Embryonic facial prominence (tissue), 1 donor: ENCODE results near the gene BRPF1.

Experiments
- DNase-seq: peaks from one replicate; pipeline ENCODE4 v3.0.0-alpha.2; 2016; ENCODE audit errors: extremely low spot score

The BRPF1 gene, protein sequence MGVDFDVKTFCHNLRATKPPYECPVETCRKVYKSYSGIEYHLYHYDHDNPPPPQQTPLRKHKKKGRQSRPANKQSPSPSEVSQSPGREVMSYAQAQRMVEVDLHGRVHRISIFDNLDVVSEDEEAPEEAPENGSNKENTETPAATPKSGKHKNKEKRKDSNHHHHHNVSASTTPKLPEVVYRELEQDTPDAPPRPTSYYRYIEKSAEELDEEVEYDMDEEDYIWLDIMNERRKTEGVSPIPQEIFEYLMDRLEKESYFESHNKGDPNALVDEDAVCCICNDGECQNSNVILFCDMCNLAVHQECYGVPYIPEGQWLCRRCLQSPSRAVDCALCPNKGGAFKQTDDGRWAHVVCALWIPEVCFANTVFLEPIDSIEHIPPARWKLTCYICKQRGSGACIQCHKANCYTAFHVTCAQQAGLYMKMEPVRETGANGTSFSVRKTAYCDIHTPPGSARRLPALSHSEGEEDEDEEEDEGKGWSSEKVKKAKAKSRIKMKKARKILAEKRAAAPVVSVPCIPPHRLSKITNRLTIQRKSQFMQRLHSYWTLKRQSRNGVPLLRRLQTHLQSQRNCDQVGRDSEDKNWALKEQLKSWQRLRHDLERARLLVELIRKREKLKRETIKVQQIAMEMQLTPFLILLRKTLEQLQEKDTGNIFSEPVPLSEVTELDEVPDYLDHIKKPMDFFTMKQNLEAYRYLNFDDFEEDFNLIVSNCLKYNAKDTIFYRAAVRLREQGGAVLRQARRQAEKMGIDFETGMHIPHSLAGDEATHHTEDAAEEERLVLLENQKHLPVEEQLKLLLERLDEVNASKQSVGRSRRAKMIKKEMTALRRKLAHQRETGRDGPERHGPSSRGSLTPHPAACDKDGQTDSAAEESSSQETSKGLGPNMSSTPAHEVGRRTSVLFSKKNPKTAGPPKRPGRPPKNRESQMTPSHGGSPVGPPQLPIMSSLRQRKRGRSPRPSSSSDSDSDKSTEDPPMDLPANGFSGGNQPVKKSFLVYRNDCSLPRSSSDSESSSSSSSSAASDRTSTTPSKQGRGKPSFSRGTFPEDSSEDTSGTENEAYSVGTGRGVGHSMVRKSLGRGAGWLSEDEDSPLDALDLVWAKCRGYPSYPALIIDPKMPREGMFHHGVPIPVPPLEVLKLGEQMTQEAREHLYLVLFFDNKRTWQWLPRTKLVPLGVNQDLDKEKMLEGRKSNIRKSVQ (N-terminal part only)

DNA sequence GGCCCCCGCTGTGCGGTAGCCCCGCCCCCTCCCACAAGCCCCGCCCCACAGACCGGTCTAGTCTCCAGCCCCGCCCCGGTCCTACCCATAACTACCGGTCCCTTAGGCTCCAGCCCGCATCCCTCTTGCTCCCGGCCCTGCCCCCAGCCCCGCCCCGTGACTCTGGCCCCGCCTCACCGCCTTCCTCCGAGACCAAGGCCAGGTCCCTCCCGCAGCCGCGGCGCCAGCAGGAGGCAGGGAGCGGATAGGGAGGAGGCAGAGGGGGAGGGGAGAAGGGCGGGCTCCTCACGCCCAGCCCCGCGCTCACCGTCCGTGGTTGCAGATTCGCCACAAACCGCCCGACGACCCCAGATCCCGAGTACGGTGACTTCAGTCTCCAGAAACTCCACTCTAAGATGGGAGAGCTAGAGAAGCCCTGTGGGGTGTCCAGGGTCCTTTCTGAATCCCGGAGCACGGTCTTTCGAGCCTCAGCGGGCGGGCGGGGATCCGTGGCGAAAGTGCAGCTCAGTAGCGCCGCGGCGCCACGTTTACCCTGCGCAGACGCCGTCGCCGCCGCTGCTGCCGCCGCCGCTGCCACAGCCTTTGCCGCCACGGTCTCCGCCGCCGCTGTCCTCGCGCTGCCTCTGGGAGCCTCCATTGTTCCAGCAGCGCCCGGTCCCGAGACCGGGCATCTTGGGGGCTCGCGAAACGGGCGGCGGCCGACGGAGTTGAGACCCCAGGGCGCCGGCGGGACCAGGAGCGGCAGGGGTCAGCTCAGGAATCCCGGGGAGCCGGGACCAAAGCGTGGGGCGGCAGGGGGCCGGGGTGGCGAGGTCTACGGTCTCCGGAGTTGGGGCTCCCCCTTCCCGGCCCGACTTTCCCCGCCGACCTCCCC lies at the start of gene BRPF1:
Gene BRPF1 (plus strand): TSS at position 530 of the 874 bp plus-strand sequence. CDS start 2,406 bp downstream, outside the sequence.
- DNase-seq = peak; percentile 97

DNA sequence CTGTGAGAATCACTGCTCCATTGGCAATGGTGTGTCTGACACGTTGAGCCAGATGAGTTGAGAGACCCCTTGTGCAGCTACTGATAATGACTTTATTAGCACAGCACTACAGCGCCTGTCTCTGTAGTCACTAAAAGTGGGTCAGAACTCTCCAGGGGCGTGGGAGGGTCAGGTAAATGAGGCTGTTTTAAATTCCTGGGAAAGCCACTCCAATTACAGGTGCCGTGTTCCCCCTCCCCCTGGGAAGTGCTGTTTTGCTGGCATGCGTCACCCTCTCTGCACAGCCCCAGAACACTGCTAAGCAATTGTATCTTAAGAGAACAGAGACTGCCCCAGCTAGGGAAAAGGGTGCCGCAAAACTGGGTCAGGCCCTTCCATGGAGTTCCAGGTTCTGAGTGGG lies 49.4 kb upstream of the BRPF1 start:
- no peak for DNase-seq

DNA sequence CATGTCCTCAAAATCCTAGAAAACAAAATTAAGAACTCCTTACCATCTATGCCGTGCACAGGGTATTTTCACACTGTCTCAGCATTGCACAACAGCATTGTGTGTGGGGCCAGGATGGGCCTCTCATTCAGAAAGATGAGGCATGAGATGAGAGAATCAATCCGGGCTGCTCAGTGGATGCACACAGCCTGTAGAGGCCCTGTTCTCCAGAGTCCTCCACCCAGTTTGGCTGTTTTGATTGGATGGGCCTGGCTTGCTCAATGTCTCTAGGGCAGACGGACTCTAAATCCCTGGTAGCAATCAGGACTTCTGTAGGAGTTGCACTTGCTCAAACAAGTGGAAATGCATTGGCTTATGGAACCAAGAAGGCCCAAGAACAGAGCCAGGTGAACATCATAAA lies 48.1 kb upstream of the BRPF1 start:
- DNase-seq = no peak

DNA sequence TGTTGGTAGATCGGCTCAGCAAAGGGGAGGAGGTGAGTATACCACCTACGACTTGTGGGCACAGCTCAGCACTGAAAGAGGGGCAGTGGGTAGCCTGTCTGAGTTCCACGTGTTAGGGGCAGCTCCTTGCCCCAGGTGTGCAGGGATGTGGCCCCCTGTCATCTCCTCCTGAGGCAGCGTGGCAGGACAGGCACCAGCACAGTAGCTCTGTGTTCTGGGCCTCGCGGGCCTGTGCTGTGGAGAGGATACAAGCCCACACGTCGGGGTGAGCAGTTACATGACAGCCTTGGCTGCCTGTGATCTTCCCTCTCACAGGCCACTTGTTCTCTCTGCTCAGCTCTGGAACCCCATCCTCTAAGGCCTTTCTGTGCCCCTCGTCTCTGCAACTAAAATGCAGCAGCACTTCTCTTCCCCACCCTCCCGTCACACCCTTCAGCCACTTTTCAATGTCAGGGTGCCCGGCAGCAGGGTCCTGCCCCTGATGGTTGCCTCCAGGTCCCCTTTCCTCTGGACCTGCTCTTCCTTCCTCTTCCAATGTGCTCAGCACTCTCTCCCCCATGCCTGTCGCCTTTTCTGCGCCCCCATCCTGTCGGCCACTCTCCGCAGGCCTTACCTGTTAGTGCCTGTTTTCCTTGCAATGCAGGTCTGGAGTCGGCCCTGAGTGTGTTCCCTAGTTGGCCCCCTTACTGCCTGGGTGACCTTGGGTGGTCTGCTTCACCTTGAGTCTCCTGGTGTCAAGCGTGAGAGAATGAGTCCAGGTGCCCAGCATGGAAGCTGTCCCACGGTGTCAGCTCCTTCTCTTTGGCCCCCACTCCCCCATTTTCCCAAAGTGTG lies 46.1 kb upstream of the BRPF1 start:
- no peak for DNase-seq

DNA sequence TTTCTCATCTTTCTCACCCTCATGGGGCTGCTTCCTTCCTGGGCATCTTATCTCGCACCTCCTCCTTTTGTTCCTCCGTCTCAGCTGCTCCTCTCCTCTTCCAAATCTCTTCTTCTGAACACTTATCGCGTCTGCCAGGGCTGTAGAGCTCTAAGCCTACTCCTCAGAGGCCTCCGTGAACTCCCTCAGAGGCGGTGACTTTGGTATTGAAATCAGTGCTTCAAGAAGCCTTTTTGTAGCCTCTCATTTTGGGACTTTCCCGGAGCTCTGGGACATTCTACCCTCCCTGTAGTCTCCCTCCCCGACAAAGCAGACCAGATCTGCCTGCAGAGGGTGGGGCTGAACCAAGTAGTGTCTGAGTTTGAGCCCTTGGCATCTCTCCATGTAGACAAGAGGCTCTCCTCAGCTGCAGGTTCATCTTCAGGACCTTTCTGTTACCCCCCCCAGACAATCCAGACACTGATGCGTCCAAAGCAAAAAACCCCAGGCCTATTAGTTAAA lies 45.4 kb upstream of the BRPF1 start:
- no peak for DNase-seq

DNA sequence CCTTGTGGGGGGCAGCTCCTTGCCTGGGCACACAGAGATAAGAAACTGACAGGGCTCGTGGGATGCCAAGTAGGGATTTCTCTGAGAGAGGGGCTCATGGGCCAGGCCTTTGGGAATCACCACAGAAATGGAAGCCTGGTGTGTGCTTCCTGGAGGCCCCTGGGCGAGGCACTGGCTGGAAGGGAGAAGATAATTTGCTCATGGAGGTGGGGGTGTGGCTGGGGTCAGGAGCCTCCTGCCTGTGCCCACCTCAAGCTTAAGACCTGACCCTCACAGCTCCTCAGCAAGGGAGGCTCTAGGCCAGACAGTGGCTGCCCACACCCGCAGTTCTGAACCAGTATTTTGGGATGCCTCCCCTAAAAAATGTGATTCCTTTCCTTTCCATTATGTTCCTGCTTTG lies 44.8 kb upstream of the BRPF1 start:
- no peak for DNase-seq

DNA sequence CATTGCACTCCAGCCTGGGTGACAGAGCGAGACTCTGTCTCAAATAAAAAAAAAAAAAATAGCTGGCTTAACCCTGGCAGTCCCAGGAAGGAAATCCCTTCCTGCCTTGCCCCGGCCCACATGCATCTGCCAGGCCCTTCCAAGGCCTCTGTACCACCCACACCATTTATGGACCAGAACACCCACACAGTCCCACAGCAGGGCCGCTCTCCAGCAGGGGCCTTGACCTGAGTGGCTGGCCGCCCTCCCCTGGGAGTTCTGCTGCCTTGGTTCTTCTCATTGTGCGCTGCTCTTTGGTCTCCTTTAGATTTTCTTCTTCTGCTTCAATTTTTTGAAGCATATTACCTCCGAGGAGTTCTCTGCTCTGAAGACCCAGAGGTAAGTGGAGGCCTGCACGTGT lies 44.0 kb upstream of the BRPF1 start:
- no peak for DNase-seq

DNA sequence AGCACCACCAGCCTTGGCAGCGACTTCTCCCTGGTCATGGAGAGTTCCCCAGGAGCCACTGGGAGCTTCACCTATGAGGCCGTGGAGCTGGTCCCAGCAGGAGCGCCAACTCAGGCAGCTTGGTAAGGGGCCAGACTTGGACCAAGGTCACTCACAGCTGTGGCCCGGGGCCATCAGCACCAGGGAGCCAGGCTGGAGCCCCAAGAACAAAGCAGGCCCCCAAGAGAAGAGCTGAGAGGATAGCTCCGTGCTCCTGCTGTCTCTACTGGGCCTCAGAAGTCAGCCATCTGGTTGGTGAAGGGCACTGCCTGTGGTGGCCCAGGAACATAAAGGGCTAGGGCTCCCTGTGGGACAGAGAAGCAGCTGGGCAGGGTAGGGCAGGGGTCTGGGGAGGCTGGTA lies 42.6 kb upstream of the BRPF1 start:
- no peak for DNase-seq

DNA sequence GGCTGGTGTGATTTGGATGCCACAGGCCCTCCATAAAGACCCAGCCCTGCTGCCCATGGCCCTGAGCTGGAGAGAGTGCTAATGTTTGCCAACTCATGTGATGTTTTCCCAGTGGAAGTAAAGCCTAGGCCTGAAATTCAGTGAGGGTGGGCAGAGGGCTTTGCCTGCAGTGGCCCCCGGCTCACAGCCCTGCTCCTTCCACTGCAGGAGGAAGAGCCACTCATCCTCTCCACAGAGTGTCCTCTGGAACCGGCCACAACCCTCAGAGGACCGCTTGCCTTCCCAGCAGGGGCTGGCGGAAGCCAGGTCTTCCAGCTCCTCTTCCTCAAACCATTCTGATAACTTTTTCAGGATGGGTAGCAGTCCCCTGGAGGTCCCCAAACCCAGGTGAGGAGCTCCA lies 41.8 kb upstream of the BRPF1 start:
- DNase-seq = no peak

DNA sequence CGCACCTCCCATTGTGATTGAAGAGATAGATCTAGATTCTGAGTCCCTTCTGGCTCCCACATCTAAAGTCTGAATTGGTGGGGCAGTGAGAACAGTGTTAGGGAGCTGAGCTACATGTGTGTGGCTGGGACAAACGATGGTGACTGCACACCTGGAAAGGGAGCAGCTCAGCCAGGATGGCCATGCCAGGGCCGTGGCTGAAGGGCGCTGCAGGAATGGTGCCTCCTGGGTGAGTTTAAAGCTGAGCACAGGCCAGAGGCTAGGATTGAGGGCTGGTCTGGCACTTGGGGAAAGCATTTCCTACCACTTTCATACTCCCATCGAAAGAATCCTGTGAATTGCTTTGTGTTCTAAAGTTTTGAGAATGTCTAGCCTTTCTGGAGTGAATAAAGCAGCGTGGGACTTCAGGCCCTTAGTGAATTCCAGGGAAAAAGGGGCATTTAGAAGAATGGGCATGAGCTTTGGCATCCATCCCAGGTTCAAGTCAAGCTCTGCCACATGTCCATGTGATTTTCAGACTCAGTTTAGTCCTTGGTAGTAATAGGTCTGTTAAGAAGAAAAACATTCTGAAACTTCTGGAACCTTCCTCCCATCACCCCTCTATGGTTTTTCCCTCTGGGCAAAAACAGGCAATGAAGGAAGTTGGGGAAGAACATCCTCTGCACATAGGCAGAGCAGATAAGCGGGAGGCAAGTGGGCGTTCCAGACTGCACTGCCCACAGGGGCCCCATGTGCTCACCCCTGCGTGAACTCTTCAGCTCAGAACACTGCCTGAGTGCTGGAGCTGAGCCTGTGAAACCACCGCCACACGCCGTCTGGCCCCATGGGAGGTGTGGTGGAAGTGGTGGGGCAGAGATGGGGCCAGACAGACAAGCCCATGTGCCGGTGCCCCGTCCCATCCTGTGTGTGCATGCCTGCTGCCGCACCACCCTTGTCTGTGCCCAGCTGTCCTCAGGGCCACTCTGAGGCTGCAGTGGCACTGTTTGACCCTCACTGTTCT lies 40.8 kb upstream of the BRPF1 start:
- no peak for DNase-seq

DNA sequence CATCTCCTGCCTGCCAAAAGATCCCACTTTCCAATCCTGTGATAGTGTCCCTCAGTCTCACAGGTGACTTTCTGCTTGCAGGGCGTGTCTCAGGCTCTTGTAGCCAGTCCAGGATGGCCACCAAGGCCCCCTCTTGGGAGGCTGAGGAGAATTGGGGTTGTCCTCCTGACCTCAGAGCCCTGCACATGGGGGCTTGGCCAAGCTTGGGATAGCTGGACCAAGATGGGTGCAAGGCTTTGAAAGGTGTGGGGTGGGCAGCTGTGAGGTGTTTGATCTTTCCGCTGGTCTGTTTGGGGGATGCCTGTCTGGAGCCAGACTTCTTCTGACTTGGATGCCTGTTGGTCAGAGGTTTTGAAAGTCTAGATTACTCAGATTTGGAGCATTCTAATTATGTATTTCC lies 39.9 kb upstream of the BRPF1 start:
- DNase-seq = no peak

DNA sequence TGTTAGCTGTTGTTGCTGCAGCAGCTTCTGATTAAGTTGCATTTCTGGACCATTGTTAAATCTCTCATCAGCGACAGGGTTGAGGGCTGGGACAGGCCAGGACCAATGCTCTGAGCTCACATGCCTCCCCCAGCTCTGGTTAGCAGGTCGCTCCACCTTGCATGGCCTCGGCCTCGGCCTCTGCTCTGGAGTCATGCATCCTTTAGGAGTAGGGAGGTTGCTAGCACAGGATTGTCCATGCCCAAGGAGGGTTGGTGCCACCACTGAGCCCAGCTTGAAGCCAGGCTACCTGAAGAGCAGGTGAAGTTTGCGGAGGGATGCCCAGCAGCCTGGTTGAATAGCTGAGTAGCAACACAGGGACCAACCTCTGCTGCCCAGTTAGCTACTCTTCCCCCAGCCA lies 39.1 kb upstream of the BRPF1 start:
- DNase-seq = no peak

DNA sequence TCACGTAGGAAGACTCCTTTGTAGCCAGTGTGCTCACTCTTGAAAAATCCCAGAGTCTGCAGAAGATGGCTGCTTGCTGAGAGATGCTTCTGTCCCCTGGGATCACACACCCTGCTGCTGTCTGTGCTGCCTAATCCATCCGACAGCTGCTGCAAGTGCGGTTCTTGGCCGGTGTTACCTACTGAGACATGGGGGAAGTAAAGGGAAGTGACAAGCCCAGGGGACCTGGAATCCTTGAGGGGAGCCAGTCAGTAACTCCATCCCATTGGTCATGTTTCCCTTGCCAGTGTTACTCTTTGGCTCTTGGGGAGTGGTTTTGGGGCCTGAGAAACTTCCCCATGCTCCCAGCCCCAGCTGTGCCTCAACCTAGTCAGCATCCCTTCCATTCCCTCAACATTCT lies 36.2 kb upstream of the BRPF1 start:
- no peak for DNase-seq

DNA sequence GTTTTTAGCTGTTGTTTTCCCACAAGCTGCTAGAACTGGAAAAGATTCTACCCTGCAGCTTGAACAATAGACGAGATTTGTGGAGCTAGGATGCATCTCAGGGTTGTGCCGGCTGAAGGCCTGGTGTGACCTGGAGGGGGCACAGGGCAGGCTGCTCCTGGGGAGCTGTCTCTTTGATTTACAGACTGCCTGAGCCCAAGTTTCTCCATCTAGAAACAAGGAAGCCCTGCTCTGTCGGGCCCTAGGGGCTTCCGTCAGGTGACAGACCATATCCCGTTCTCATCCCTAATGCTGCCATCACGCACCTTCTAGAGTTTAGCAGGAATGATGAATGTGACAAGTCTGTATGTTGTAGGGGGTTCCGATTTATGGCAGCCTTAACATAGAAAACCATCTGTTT lies 35.8 kb upstream of the BRPF1 start:
- no peak for DNase-seq

DNA sequence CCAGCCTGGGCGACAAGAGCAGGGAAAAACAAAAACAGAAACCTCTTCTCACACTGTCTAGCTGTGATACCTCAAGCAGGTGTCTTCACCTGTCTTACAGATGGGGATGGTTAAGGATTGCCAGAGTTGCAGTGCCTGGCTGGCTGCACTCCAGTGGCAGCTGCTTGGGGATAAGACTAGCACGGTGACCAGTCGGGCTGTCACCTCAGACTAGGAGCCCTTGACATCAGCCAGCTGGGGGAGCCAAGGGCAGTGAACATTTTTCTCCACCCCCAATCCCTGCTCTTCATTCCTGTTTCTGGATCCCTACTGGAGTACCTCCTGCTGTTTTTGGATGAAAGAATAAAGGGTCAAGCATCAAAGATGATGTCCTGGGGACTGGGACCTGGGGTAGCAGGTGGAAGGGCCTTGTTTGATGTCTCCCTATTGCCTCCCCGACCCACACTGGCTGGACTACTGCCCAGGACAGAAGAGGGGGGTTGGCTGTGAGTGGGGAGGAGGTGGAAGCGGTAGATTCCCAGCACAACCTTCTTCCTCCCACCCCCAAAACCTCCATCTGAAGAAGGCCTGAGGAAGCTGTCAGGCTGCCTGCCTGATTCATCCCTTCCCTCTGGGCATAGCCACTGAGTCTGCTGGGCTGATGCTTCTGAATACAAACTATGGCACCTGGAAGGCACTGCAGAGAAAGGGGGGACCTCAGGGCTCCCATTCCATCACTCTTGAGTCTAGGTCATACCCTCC lies 34.9 kb upstream of the BRPF1 start:
- DNase-seq = no peak

DNA sequence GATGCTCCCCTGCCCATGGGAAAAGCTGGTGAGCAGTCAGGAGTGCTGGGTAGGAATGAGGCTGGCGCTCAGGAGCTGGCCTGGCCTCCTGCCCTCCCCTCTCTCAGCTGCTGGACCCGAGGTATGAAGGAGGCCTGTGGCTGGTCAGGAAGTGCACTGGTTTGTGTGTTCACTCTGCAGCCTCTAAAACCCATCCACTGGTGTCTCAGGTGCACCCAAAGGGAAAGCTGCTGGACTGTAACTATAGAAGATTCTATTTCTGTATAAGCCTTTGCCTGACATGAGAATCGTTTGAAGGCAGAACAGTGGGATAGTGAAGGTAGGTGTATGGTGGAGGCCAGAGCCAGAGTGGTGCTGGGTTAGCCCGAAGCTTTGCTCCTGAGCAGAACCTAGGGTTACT lies 33.6 kb upstream of the BRPF1 start:
- no peak for DNase-seq

DNA sequence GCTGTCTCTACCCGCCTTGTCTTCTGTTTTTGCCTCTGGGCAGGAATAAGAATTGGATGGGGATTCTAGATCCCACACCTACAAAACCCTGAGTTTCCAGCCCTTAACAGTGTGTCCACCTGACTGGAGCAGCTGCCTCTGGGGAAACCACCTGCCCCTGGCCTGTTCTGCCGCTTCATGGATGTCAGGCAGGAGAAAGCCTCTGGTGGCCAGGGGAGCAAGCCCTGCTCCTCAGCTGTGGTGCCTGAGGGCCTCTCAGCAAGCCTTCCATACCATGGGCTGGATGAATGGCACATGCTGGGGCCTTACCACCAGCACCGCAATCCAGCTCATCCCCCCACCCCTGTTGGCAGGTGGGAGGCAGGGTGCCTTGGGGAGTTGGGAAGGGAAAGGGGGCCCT lies 33.2 kb upstream of the BRPF1 start:
- DNase-seq = no peak

DNA sequence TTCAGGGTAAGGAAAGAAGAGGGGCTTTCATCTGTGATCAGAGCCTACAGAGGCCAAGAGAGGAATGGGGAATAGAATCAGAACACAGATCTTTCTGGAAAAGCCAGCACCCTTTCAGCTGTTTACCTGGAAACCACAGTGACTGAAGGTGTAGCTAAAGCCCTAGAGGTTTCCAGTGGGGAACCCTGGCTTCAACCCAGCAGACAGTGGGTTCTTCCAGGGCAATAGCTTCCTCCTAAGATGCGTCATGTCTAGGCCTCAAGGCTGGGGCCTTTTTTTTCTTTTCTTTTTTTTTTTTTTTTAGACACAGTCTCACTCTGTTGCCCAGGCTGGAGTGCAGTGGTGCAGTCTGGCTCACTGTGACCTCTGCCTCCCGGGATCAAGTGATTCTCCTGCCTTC lies 31.0 kb upstream of the BRPF1 start:
- DNase-seq = no peak
